ENCODE measurements around the gene ATP6V1B1. TPM values are rescaled to one million over a fixed set of nuclear protein-coding genes. Genes with fewer than 3 reads are reported as not detected.

Gene ATP6V1B1
- total RNA-seq, 1 experiment from 2014 or later = not detected

- no peak for TF ChIP-seq ELF4 (CRISPR knock-in tag; IDR thresholded peaks at IDR 0.05; ENCODE audit: low read depth)
- TF ChIP-seq NR1H2 (CRISPR knock-in tag; IDR thresholded peaks at IDR 0.05) = no peak
- TF ChIP-seq EMX1 (CRISPR knock-in tag; IDR thresholded peaks at IDR 0.05) = no peak
- TF ChIP-seq, protein P1, sequence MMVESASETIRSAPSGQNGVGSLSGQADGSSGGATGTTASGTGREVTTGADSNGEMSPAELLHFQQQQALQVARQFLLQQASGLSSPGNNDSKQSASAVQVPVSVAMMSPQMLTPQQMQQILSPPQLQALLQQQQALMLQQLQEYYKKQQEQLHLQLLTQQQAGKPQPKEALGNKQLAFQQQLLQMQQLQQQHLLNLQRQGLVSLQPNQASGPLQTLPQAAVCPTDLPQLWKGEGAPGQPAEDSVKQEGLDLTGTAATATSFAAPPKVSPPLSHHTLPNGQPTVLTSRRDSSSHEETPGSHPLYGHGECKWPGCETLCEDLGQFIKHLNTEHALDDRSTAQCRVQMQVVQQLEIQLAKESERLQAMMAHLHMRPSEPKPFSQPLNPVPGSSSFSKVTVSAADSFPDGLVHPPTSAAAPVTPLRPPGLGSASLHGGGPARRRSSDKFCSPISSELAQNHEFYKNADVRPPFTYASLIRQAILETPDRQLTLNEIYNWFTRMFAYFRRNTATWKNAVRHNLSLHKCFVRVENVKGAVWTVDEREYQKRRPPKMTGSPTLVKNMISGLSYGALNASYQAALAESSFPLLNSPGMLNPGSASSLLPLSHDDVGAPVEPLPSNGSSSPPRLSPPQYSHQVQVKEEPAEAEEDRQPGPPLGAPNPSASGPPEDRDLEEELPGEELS (CRISPR knock-in tag; IDR thresholded peaks at IDR 0.05) = 0 out of 2 replicates have a peak, but pooled peaks have one; percentile 16
- TF ChIP-seq ARID4B (CRISPR knock-in tag; IDR thresholded peaks at IDR 0.05; ENCODE audit: borderline replicate concordance) = peak; percentile 47; the same call in 1 of the 2 replicates
- TF ChIP-seq E2F5 (CRISPR knock-in tag; IDR thresholded peaks at IDR 0.05) = no peak
- no peak for TF ChIP-seq NFE2L1 (CRISPR knock-in tag; IDR thresholded peaks at IDR 0.05)
- TF ChIP-seq SOX15 (CRISPR knock-in tag; IDR thresholded peaks at IDR 0.05) = no peak
- no peak for TF ChIP-seq JUN (CRISPR knock-in tag; IDR thresholded peaks at IDR 0.05)
- no peak for TF ChIP-seq PRRX2 (CRISPR knock-in tag; IDR thresholded peaks at IDR 0.05)
- TF ChIP-seq OVOL2 (CRISPR knock-in tag; IDR thresholded peaks at IDR 0.05; ENCODE audit: borderline replicate concordance) = no peak
- TF ChIP-seq, protein P2, sequence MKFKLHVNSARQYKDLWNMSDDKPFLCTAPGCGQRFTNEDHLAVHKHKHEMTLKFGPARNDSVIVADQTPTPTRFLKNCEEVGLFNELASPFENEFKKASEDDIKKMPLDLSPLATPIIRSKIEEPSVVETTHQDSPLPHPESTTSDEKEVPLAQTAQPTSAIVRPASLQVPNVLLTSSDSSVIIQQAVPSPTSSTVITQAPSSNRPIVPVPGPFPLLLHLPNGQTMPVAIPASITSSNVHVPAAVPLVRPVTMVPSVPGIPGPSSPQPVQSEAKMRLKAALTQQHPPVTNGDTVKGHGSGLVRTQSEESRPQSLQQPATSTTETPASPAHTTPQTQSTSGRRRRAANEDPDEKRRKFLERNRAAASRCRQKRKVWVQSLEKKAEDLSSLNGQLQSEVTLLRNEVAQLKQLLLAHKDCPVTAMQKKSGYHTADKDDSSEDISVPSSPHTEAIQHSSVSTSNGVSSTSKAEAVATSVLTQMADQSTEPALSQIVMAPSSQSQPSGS (CRISPR knock-in tag; IDR thresholded peaks at IDR 0.05; ENCODE audit: borderline replicate concordance, low read depth) = no peak
- TF ChIP-seq, protein P3, sequence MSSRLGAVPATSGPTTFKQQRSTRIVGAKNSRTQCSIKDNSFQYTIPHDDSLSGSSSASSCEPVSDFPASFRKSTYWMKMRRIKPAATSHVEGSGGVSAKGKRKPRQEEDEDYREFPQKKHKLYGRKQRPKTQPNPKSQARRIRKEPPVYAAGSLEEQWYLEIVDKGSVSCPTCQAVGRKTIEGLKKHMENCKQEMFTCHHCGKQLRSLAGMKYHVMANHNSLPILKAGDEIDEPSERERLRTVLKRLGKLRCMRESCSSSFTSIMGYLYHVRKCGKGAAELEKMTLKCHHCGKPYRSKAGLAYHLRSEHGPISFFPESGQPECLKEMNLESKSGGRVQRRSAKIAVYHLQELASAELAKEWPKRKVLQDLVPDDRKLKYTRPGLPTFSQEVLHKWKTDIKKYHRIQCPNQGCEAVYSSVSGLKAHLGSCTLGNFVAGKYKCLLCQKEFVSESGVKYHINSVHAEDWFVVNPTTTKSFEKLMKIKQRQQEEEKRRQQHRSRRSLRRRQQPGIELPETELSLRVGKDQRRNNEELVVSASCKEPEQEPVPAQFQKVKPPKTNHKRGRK (CRISPR knock-in tag; IDR thresholded peaks at IDR 0.05; ENCODE audit: borderline replicate concordance) = no peak
- TF ChIP-seq FOXK1 (CRISPR knock-in tag; IDR thresholded peaks at IDR 0.05) = no peak
- TF ChIP-seq, protein P4, sequence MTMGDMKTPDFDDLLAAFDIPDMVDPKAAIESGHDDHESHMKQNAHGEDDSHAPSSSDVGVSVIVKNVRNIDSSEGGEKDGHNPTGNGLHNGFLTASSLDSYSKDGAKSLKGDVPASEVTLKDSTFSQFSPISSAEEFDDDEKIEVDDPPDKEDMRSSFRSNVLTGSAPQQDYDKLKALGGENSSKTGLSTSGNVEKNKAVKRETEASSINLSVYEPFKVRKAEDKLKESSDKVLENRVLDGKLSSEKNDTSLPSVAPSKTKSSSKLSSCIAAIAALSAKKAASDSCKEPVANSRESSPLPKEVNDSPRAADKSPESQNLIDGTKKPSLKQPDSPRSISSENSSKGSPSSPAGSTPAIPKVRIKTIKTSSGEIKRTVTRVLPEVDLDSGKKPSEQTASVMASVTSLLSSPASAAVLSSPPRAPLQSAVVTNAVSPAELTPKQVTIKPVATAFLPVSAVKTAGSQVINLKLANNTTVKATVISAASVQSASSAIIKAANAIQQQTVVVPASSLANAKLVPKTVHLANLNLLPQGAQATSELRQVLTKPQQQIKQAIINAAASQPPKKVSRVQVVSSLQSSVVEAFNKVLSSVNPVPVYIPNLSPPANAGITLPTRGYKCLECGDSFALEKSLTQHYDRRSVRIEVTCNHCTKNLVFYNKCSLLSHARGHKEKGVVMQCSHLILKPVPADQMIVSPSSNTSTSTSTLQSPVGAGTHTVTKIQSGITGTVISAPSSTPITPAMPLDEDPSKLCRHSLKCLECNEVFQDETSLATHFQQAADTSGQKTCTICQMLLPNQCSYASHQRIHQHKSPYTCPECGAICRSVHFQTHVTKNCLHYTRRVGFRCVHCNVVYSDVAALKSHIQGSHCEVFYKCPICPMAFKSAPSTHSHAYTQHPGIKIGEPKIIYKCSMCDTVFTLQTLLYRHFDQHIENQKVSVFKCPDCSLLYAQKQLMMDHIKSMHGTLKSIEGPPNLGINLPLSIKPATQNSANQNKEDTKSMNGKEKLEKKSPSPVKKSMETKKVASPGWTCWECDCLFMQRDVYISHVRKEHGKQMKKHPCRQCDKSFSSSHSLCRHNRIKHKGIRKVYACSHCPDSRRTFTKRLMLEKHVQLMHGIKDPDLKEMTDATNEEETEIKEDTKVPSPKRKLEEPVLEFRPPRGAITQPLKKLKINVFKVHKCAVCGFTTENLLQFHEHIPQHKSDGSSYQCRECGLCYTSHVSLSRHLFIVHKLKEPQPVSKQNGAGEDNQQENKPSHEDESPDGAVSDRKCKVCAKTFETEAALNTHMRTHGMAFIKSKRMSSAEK (CRISPR knock-in tag; IDR thresholded peaks at IDR 0.05; ENCODE audit: borderline replicate concordance) = no peak
- TF ChIP-seq, protein P5, sequence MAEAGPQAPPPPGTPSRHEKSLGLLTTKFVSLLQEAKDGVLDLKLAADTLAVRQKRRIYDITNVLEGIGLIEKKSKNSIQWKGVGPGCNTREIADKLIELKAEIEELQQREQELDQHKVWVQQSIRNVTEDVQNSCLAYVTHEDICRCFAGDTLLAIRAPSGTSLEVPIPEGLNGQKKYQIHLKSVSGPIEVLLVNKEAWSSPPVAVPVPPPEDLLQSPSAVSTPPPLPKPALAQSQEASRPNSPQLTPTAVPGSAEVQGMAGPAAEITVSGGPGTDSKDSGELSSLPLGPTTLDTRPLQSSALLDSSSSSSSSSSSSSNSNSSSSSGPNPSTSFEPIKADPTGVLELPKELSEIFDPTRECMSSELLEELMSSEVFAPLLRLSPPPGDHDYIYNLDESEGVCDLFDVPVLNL (CRISPR knock-in tag; IDR thresholded peaks at IDR 0.05; ENCODE audit: borderline replicate concordance, low read depth) = no peak
- TF ChIP-seq GRHL2 (CRISPR knock-in tag; IDR thresholded peaks at IDR 0.05; ENCODE audit: insufficient replicate concordance, severe bottlenecking) = no peak
- TF ChIP-seq, protein P6, sequence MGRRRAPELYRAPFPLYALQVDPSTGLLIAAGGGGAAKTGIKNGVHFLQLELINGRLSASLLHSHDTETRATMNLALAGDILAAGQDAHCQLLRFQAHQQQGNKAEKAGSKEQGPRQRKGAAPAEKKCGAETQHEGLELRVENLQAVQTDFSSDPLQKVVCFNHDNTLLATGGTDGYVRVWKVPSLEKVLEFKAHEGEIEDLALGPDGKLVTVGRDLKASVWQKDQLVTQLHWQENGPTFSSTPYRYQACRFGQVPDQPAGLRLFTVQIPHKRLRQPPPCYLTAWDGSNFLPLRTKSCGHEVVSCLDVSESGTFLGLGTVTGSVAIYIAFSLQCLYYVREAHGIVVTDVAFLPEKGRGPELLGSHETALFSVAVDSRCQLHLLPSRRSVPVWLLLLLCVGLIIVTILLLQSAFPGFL (CRISPR knock-in tag; IDR thresholded peaks at IDR 0.05; ENCODE audit: borderline replicate concordance) = no peak
- TF ChIP-seq TP53 (CRISPR knock-in tag; IDR thresholded peaks at IDR 0.05) = no peak
- TF ChIP-seq, protein P7, sequence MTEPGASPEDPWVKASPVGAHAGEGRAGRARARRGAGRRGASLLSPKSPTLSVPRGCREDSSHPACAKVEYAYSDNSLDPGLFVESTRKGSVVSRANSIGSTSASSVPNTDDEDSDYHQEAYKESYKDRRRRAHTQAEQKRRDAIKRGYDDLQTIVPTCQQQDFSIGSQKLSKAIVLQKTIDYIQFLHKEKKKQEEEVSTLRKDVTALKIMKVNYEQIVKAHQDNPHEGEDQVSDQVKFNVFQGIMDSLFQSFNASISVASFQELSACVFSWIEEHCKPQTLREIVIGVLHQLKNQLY (CRISPR knock-in tag; IDR thresholded peaks at IDR 0.05) = 0 out of 2 replicates have a peak, but pooled peaks have one; percentile 29
These were observed 49.0 kb downstream of the ATP6V1B1 start (continued) for GRCh38 chr2:70984576-70985282.
